Measurements from ENCODE around the gene RSPH1.

Gene RSPH1

DNA sequence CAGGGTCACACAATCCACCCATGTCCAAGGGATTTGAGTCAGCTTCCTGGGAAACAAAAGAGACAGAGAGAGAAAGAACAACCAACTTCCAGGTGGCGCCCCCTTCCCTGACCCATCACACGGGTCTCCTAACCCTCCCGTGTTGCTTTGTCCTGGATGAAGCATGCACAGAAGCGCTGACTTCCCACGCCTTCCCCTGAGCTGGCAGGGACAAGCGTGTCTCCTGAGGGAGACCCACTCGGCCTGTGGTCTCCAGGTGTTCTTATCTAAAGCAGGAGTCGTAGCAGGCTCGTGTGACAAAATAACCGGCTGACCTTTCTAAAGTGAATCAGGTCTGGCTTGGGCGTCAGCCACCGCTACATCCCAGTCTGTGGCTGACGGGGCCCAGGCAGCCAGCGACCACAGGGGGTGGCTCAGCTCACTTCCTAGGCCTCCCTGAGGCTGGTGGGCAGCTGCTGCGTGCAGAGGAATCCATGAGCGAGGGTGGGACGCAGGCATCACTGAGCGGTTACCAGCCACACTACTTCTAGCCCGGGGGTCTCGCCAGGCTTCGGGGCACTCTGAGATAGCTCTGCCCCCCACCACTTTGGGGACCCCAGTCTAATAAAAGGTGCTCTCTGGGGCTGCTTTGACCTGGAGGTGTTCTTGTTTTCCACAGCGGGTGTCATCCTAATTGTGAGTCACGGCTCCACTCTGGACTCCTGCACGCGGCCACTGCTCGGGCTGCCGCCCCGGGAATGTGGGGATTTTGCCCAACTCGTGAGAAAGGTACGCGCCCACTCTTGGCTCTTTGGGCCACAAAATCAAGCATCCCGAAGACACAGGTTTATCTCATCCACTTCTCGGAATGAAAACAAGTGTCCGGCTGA, 51.9 kb downstream of the RSPH1 start:
- DNase-seq (ENCODE audit: low read depth): no peak
- no peak overlapping the region for H3K4me3 ChIP-seq (ENCODE audit: low read length)
- TF ChIP-seq, protein P1, sequence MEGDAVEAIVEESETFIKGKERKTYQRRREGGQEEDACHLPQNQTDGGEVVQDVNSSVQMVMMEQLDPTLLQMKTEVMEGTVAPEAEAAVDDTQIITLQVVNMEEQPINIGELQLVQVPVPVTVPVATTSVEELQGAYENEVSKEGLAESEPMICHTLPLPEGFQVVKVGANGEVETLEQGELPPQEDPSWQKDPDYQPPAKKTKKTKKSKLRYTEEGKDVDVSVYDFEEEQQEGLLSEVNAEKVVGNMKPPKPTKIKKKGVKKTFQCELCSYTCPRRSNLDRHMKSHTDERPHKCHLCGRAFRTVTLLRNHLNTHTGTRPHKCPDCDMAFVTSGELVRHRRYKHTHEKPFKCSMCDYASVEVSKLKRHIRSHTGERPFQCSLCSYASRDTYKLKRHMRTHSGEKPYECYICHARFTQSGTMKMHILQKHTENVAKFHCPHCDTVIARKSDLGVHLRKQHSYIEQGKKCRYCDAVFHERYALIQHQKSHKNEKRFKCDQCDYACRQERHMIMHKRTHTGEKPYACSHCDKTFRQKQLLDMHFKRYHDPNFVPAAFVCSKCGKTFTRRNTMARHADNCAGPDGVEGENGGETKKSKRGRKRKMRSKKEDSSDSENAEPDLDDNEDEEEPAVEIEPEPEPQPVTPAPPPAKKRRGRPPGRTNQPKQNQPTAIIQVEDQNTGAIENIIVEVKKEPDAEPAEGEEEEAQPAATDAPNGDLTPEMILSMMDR (IDR thresholded peaks at IDR 0.05; ENCODE audit: insufficient read depth, low read depth, low read length, missing control alignments): no peak

DNA sequence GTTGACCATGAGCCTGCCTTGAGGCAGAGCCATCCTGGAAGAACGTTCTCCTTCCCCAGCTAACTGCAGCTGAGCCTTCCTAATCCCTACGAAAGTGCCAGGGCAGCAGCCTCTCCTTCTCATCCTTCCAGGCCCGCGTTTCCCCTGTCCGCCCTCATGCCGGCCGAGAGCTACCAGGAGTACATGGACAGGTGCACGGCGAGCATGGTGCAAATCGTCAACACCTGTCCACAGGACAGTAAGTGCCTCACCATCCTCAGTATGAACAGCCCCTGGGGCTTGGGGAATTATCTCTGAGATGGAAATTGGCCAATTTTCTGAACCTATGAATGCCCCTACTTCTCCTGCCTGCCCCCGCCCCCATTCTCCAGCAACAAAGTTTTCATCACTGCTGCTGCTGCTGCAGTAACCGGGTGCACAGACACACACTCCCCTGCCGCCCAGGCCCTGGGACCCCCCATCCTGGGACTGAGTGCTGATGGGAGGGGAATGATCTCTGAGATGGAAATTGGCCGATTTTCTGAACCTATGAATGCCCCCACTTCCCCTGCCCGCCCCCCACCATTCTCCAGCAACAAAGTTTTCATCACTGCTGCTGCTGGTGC, 52.7 kb downstream of the RSPH1 start:
- H3K4me3 ChIP-seq (ENCODE audit: low read length): no peak overlapping the region
- TF ChIP-seq, protein P1 (IDR thresholded peaks at IDR 0.05; ENCODE audit: insufficient read depth, low read depth, low read length, missing control alignments): no peak
- no peak for DNase-seq (ENCODE audit: low read depth)

DNA sequence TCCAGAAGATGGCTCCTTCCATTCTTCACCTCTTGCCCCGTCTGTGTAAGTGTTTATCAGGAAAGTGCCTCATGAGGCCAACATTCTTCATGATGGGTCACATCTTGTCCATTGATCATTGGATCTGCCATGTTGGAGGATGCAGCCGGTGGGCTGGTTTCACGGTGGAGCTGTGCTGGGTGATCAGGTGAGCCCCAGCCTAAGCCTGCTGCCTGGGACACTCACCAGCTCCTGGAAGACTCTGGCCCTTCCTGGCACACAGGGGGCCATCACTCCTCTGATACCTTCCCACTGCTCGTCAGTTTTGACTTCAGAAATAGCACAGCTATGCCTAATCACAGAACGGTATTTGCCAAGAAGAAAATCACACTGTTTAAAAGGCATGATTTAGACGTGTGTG, 54.1 kb downstream of the RSPH1 start:
- no peak overlapping the region for H3K4me3 ChIP-seq (ENCODE audit: low read length)
- DNase-seq (ENCODE audit: low read depth): no peak
- TF ChIP-seq, protein P1 (IDR thresholded peaks at IDR 0.05; ENCODE audit: insufficient read depth, low read depth, low read length, missing control alignments): no peak

DNA sequence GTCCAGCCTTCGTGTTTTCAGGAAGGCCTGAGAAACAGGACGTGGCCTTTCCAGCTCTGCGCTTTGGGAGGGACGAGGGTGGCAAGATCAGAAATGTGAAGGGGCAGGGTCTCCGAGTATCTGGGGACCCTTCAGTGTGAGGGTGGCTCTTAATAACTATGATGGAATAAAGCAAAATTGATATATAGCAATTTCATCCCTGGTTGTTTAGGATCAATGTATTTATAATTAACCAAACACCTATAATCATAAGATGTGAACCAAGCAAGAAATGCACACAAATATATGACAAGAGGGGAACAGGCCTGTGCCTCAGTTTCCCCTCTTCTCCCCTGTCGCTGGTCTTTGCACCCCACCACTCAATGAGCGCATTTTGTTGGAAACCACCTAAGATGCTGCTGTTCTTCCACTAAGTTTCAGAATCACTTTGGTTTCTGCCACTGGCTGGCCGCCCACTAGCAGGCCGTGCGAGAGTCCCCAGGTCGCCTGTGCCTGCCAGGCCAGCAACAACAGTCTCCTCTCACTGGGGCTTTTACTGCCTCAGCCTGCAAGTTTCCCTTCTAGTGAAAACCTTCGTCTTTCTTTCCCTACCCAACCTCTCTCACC, 55.7 kb downstream of the RSPH1 start:
- H3K4me3 ChIP-seq (ENCODE audit: low read length): no peak overlapping the region
- no peak for DNase-seq (ENCODE audit: low read depth)
- TF ChIP-seq, protein P1 (IDR thresholded peaks at IDR 0.05; ENCODE audit: insufficient read depth, low read depth, low read length, missing control alignments): no peak

DNA sequence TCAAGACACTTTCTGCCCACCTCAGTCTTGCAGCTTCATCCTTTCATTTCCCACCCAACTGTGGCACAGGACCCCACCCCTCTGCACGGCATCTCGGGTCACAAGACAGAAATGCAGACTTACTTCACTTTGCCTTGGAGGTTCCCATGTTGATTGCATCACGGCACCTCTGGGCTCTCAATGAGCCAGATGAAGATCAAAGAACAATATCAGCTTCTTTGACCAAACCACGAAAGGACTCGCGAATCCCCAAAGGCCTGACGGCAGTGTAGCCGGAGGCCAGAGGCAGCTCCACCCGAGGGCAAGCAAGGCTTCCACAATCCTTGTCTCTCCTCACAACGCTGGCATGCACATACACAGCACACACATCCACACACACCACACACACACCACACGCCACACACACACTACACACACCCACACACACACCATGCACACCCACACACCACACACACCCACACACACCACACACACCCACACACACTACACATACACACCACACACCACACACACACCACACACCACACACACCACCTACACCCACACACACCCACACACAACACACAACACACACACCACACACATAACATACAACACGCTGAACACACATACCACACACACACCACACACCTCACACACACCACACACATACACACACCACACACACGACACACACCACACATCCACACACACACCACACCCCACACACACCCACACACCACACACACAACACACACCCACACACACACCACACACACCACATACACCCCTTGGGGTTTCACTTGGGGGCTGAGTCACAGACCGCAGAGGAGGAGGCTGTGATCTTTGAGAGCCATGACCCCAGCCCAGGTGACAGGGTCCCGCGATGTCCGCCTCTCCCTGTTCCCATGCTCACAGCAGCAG, 56.5 kb downstream of the RSPH1 start:
- TF ChIP-seq, protein P1 (IDR thresholded peaks at IDR 0.05; ENCODE audit: insufficient read depth, low read depth, low read length, missing control alignments): no peak
- H3K4me3 ChIP-seq (ENCODE audit: low read length): no peak overlapping the region
- no peak for DNase-seq (ENCODE audit: low read depth)

Measured in epithelial cell of esophagus (primary cell).